ENCODE measurements around the gene ELN. TPM values are rescaled to one million over a fixed set of nuclear protein-coding genes. Genes with fewer than 3 reads are reported as not detected.
A peak's percentile ranks its signal among the peaks of the same experiment; 100 is the strongest.

ELN gene
- polyA plus RNA-seq, 6 donors from 2014 or later, result not detected

DNA sequence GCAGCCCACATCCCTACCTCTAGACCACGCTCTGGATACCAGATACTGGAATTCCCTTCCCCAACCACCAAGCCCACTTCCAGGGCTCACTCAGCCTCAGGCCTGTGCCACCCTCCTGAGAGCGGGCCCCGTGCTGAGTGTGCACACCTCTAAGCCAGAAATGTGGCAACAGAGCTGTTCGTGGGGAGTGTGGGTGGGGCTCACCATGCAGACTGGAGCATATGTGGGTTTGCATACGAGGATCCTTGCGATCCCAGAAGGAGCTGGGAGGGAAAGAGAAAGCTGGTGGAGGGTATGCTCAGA, 42.6 kb downstream of the ELN start:
- DNase-seq (no peak), ATAC-seq (ENCODE audit: low read depth in 2 of 2) (no peak)
- H3K27ac Mint-ChIP-seq, result no peak overlapping the region
- no peak overlapping the region for H3K4me3 Mint-ChIP-seq
- H3K27me3 Mint-ChIP-seq, result no peaks in the 10 kb centered on the region
- H3K9me3 Mint-ChIP-seq, result peaks cover 0 to 1% (median 0%) of the 10 kb centered on the region in 7 donors
- H3K36me3 Mint-ChIP-seq, result no peaks in the 10 kb centered on the region
- no peaks in the 10 kb centered on the region for H3K4me1 Mint-ChIP-seq

DNA sequence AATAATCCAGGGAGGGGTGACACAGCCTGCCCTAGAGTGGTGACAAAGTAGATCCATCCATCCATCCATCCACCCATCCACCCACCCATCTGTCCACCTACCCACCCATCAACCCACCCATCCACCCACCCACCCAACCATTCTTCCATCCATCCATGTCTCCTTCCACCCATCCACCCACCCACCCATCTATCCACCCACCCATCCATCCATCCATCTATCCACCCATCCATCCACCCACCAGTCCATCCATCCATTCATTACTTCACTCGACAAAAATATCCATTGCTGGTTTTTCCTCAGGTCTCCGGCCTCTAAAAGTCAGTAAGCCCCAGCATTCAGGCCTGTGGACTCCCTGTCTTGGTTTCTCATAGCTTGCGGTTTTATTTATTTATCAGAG, 43.1 kb downstream of the ELN start:
- Mint-ChIP-seq H3K4me1 (no peaks in the 10 kb centered on the region), H3K9me3 (peaks cover 0 to 1% (median 0%) of the 10 kb centered on the region in 7 donors), H3K27me3 (no peaks in the 10 kb centered on the region), H3K27ac (no peak overlapping the region), H3K4me3 (no peak overlapping the region), H3K36me3 (no peaks in the 10 kb centered on the region)
- ATAC-seq (ENCODE audit: low read depth in 2 of 2) (no peak), DNase-seq (no peak)

DNA sequence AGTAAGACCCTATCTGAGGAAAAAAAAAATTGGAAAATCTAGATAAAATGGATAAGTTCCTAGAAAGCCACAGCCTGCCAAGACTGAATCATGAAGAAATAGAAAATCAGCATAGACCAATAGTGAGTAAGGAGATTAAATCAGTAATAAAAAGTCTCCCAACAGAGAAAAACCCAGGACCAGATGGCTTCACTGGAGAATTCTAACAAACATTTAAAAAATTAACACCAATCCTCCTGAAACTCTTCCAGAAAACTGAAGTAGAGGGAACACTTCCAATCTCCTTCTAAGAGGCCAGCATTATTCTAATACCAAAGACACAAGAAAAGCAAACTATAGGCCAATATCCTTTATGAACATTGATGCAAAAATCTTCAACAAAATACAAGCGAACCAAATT, 46.8 kb downstream of the ELN start:
- no peaks in the 10 kb centered on the region for H3K4me1 Mint-ChIP-seq
- H3K27me3 Mint-ChIP-seq, result no peaks in the 10 kb centered on the region
- no peak for ATAC-seq (ENCODE audit: low read depth in 2 of 2)
- peaks cover 0 to 1% (median 0%) of the 10 kb centered on the region in 7 donors for H3K9me3 Mint-ChIP-seq
- no peak overlapping the region for H3K4me3 Mint-ChIP-seq
- no peaks in the 10 kb centered on the region for H3K36me3 Mint-ChIP-seq
- H3K27ac Mint-ChIP-seq, result no peak overlapping the region
- no peak for DNase-seq

DNA sequence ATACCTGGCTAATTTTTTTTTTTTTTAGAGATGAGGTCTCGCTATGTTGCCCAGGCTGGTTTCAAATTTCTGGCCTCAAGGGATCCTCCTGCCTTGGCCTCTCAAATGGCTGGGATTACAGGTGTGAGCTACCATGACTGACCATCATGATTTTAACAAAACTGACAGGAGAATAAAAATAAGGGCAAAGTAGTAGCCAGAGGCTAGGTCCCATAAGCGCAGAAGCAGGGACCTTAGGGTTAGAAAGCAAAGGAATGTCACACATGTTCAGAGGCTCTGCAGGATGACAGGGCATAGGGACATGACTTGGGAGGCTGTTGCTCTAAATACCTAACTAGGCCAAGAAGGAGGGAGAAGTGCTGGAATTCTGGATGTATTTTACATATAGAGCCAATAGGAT, 50.5 kb downstream of the ELN start:
- ATAC-seq (ENCODE audit: low read depth in 2 of 2), result no peak
- no peaks in the 10 kb centered on the region for H3K36me3 Mint-ChIP-seq
- H3K4me1 Mint-ChIP-seq, result peaks cover 0 to 10% (median 4%) of the 10 kb centered on the region in 3 donors
- H3K4me3 Mint-ChIP-seq, result peak overlapping the region in 1 of 8 donors; percentile 58
- no peaks in the 10 kb centered on the region for H3K27me3 Mint-ChIP-seq
- DNase-seq, result no peak
- no peaks in the 10 kb centered on the region for H3K9me3 Mint-ChIP-seq
- peak overlapping the region in 2 of 6 donors; percentile 63 to 77 for H3K27ac Mint-ChIP-seq

DNA sequence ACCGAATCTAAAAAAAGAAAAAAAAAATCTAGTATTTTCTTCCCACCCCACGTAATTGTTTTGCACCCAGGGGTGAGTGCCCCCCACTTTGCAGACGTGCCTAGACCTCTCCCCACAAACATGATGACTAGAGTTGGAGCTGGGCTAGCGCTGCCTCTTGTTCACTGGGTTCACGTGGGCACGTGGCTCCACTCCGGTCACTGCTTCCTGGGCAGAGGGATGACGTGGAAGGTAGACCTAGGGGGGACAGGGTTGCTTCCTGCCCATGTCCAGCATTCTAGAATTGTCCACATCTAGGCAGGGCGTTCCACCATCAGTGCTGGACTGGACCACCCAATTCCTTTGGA, 54.8 kb downstream of the ELN start:
- Mint-ChIP-seq H3K9me3 (no peaks in the 10 kb centered on the region), H3K36me3 (no peaks in the 10 kb centered on the region), H3K27ac (peak overlapping the region in 2 of 6 donors; percentile 28 to 47), H3K4me3 (peak overlapping the region in 7 of 8 donors; percentile 50 to 87 (median 62)), H3K27me3 (no peaks in the 10 kb centered on the region), H3K4me1 (peaks cover 12 to 18% (median 12%) of the 10 kb centered on the region in 3 donors)
- DNase-seq (no peak), ATAC-seq (ENCODE audit: low read depth in 2 of 2) (no peak)

DNA sequence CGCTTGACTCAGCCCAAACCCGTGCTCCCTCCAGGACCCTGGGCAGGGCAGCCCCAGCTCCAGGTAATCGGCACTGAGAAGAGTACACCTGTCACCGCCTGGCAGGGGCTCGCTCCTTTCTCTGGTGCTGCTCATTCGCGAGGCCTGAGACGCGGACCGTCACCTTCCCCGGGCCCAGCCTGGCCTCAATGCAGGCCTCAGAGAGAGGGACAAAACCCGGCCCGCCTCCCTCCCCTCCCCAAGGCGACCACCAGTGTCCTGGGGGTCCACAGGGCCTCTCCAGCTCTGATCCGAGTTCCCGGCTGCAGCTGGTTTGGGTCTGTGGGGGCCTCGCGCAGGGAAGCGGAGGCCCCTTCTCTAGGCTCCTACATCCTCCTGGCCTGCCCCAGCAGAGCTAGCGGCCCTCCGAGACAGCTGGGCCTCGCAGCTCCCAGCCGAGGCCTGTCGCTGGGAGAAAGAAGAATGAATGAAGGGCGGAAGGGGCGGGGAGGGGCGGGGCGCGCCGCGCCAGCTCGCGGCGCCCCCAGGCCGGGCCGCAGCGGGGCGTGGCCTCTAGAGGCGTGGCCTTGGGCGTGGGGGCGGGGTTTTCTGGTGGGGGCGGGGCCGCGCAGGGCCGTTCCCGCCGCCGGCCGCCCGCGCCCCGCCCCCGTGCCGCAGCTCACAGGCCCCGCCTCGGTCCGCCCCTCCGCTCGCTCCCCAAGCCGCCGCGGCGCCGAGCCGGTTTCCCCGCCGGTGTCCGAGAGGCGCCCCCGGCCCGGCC, 55.3 kb downstream of the ELN start, which contains the start of gene LIMK1:
TSS of gene LIMK1 (plus strand) at position 688 of the 760 bp plus-strand sequence. CDS start 187 bp downstream, outside the sequence.
- H3K4me1 Mint-ChIP-seq, result peaks cover 12 to 18% (median 12%) of the 10 kb centered on the region in 3 donors
- H3K36me3 Mint-ChIP-seq, result no peaks in the 10 kb centered on the region
- H3K27me3 Mint-ChIP-seq, result no peaks in the 10 kb centered on the region
- no peaks in the 10 kb centered on the region for H3K9me3 Mint-ChIP-seq
- DNase-seq (peak; percentile 82), ATAC-seq (ENCODE audit: low read depth in 2 of 2) (peak; percentile 86 to 87)
- peak within 1 kb of the TSS in 5 of 6 donors; percentile 28 to 91 (median 88) for H3K27ac Mint-ChIP-seq
- peak within 1 kb of the TSS; percentile 76 to 90 (median 86) for H3K4me3 Mint-ChIP-seq

DNA sequence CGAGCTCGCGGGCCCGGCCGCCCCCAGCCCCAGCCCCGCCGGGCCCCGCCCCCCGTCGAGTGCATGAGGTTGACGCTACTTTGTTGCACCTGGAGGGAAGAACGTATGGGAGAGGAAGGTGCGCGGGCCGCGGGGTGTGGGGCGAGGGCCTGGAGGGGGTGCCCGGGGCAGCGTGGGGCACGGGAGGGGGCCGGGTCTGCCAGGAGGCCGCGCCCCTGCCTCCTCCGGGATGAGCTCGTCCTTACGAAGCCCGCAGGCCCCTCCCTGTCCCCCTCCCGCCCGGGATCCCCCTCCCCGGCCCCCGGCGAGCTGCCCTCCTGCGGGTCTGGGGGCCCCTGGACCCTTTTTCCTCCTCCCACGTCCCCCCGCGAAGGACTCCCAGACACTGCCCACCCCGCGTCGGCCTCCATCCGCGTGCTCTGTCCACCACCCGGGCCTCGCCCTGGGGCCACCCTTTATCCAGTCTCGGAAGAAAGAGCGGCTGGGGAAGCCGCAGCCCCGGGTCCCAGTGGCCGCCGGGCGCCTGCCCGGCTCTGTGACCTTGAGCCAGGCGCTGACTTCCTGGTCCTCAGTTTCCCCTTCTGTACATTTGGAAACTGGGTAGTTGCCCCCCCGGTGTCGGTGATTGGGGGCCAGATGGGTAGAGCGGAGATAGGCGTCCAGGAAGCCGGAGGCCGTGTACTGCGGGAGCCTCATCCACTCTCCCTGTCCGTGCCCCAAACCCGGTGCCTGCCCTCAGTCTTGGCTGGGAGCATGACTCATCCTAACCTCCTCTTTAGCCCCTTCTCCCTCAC, 56.2 kb downstream of the ELN start:
- H3K4me1 Mint-ChIP-seq, result peaks cover 12 to 18% (median 14%) of the 10 kb centered on the region in 3 donors
- peak overlapping the region; percentile 76 to 90 (median 84) for H3K4me3 Mint-ChIP-seq
- no peaks in the 10 kb centered on the region for H3K36me3 Mint-ChIP-seq
- DNase-seq, result no peak
- peak; percentile 75 to 79 for ATAC-seq (ENCODE audit: low read depth in 2 of 2)
- H3K9me3 Mint-ChIP-seq, result no peaks in the 10 kb centered on the region
- no peaks in the 10 kb centered on the region for H3K27me3 Mint-ChIP-seq
- peak overlapping the region in 4 of 6 donors; percentile 80 to 91 (median 85) for H3K27ac Mint-ChIP-seq

DNA sequence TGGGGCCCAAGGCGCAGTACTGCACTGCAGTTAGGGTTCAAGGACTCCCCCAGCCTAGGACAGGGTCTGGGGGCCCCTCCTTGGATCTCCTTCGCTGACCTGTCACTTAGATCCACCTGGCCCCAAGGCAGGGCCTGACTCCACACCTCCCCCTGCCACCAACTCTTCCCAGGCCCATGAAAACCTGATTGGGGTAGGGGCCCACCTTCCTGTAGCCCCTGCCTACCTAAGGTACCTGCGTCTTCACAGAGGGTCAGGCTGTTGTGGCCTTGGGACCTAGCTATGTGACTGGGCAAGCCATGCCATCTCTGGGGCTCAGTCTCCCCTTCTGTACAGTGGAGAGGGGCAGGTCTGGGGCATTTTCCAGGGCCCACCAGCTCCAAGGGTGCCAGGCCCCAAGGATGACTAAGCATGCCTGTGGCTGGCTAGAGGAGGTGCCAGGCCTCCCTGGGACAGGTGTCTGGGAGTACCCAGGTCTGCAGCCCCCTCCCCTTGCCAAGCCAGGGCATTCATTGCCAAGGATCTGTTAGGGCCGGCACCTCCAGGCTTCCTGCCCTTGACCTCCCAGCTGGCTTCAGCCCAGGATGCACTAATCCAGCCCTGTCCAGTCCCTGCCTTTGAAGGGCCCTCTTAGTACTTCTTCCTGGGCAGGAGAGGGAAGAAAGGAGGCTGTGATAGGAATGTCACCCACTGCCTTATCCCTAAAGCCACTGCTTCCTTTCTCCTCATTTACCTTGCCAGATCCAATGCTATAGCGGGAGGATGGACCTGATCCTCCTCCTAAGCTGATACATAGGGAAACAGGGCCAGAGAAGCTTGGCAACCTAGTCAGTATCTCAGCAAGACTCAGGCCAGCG, 57.0 kb downstream of the ELN start:
- H3K4me1 Mint-ChIP-seq, result peaks cover 12 to 18% (median 14%) of the 10 kb centered on the region in 3 donors
- no peak for DNase-seq
- H3K9me3 Mint-ChIP-seq, result no peaks in the 10 kb centered on the region
- H3K27me3 Mint-ChIP-seq, result no peaks in the 10 kb centered on the region
- H3K27ac Mint-ChIP-seq, result peak overlapping the region in 5 of 6 donors; percentile 9 to 91 (median 88)
- no peak for ATAC-seq (ENCODE audit: low read depth in 2 of 2)
- no peaks in the 10 kb centered on the region for H3K36me3 Mint-ChIP-seq
- peak overlapping the region; percentile 76 to 90 (median 84) for H3K4me3 Mint-ChIP-seq

DNA sequence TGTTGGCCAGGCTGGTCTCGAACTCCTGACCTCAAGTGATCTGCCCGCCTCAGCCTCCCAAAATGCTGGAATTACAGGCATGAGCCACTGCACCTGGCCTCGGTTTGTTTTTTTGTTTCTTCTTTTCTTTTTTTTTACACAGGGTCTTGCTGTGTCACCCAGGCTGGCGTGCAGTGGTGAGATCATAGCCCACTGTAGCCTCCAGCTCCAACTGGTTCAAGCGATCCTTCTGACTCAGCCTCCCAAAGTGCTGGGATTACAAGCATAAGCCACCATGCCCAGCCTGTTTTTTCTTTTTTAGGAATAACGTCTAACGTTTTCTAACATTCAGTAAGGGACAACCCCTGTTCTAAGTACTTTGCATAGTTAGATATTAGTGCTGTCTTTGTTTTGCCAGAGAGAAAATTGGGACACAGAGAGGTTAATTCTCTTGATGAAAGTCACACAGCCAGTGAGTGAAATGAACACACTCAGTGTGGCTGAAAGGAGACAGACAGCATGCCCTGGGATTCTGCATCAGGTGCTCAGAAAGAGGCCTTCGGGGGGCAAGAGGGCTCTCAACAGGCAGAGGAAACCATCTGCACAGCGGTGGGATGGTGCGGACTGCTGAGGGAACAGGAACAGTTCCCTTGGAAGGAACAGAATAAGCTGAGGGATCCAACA, 59.9 kb downstream of the ELN start:
- DNase-seq (no peak), ATAC-seq (ENCODE audit: low read depth in 2 of 2) (no peak)
- no peaks in the 10 kb centered on the region for H3K27me3 Mint-ChIP-seq
- no peaks in the 10 kb centered on the region for H3K9me3 Mint-ChIP-seq
- H3K4me3 Mint-ChIP-seq, result peak overlapping the region in 2 of 8 donors; percentile 18 to 72
- H3K36me3 Mint-ChIP-seq, result no peaks in the 10 kb centered on the region
- H3K27ac Mint-ChIP-seq, result peak overlapping the region in 3 of 6 donors; percentile 43 to 83 (median 63)
- H3K4me1 Mint-ChIP-seq, result peaks cover 13 to 24% (median 23%) of the 10 kb centered on the region in 3 donors

DNA sequence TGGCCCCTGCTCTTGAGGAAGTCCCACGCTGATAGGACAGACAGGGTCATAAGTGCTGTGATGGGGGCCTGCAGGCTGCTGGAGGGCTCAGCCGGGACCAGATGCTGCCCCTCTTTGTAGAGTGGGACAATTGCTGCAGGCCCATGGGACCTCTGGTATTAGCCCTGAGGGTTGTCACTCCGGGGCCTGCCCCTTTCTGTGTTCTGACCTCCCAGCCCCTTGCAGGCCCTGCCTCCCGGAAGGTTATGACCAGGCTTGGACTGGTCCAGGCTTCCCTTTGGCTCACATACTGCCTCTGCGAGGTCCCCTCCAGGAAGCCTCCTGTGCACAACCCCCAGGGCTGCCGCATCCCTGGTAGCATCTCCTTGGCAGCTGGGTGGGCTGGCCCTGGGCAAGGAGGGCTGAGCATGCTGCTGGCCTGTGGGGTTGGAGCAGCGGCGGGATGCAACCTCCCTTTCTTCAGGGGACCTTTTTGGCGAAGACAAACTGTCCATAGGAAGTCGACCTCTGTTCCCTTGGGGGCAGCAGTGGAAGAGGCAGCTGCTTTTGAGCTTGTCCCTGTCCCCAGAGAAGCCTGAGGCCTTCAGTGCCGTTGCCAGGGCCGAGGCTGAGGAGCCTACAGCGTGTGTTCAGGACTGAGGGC, 64.5 kb downstream of the ELN start:
- Mint-ChIP-seq H3K4me1 (peaks cover 22 to 35% (median 31%) of the 10 kb centered on the region in 3 donors), H3K9me3 (no peaks in the 10 kb centered on the region), H3K27ac (peak overlapping the region in 5 of 6 donors; percentile 44 to 95 (median 54)), H3K27me3 (no peaks in the 10 kb centered on the region), H3K4me3 (peak overlapping the region; percentile 75 to 95 (median 90)), H3K36me3 (no peaks in the 10 kb centered on the region)
- DNase-seq, result no peak
- ATAC-seq (ENCODE audit: low read depth in 2 of 2), result no peak

DNA sequence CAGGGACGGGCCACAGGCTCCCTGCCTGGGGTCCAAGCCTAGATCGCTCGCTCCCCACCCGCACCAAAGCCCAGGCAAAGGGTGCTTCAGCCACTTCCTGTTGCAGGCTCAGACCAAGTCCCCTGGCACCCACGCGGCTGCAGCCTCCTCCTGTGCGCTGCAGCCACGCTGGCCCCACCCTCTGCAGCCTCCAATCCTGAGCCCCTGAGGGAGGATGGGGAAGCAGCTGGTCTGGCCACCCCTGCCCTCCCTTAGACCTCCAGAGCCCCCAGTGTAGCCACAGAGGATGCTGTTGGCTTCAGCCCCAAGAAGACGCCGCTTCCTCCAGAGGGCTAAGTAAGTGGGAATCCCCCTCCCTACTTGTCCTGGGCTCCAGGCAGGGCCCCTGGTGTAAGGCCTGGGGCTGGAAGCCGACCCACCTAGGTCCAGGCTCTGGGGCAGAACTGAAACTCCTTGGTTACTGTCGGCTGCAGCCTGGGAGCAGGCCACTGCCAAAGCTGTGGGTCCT, 65.0 kb downstream of the ELN start:
- DNase-seq, result peak; percentile 32
- Mint-ChIP-seq H3K36me3 (peaks cover 4% of the 10 kb centered on the region in 2 donors), H3K9me3 (peaks cover 0 to 2% (median 0%) of the 10 kb centered on the region in 7 donors), H3K27ac (peak overlapping the region; percentile 44 to 95 (median 82)), H3K4me3 (peak overlapping the region; percentile 84 to 95 (median 92)), H3K27me3 (no peaks in the 10 kb centered on the region), H3K4me1 (peaks cover 23 to 38% (median 31%) of the 10 kb centered on the region in 3 donors)
- peak; percentile 20 to 26 for ATAC-seq (ENCODE audit: low read depth in 2 of 2)

DNA sequence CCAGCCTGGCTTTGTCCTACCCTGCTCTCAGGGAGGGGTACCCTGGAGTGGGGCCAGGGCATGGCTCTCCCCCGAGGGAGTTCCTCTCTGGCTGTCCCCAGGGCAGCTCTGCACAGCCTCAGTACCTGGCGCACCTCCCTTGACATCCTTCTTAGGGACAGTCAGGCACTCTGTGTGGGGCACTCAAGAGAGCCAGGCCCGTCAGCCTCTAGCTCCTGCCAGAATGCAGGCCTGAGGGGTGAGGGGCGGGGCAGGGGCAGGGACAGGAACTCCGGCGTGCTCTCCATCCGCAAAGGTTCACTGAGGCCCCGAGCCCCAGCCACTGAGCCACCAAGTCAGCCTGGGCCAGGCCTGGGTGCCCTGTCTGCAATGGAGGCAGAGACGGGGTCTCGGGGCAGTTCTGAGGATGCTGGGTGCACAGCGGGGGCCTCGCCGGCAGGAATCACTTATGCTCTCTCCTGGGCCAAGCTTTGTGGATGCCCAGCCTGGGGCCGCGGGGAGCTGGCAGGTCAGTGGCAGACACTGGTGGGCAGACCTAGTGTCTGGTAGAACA, 65.8 kb downstream of the ELN start:
- DNase-seq (no peak), ATAC-seq (ENCODE audit: low read depth in 2 of 2) (peak; percentile 19 to 20)
- peaks cover 25 to 39% (median 31%) of the 10 kb centered on the region in 3 donors for H3K4me1 Mint-ChIP-seq
- H3K27me3 Mint-ChIP-seq, result no peaks in the 10 kb centered on the region
- peaks cover 8 to 10% of the 10 kb centered on the region in 2 donors for H3K36me3 Mint-ChIP-seq
- H3K27ac Mint-ChIP-seq, result peak overlapping the region; percentile 74 to 97 (median 94)
- H3K9me3 Mint-ChIP-seq, result peaks cover 0 to 3% (median 0%) of the 10 kb centered on the region in 7 donors
- H3K4me3 Mint-ChIP-seq, result peak overlapping the region; percentile 84 to 95 (median 92)

All from naive B cell (primary cell).